CD14-positive monocyte (primary cell): ENCODE measurements around the gene FAM229B. TPM values are rescaled to one million over a fixed set of nuclear protein-coding genes. Genes with fewer than 3 reads are reported as not detected.

Source experiments
- DNase-seq, 3 donors: peaks; one replicate each; pipeline ENCODE4 v3.0.0-alpha.2; 2011 to 2022
- H2AFZ ChIP-seq: 2 replicates; pipeline ENCODE4 v1.6.0; 2012; ENCODE audit warnings: mild to moderate bottlenecking, low read depth, low read length, inconsistent platforms; ENCODE audit not compliant: insufficient read depth, poor library complexity, severe bottlenecking
- H3K27ac ChIP-seq, 2 donors: 1 replicate in 1 of 2; 2 replicates in 1 of 2; pipeline ENCODE4 v1.5.1; 2012 to 2013; ENCODE audit warnings: low read length in 2 of 2, control low read depth in 1 of 2, inconsistent platforms in 1 of 2, low read depth in 1 of 2, mild to moderate bottlenecking in 1 of 2
- H3K27me3 ChIP-seq, 2 donors: one replicate each; pipeline versions ENCODE4 v1.6.0 to v1.6.1; 2011 to 2013; ENCODE audit warnings: low read length in 2 of 2; ENCODE audit not compliant: control insufficient read depth in 2 of 2, insufficient read depth in 2 of 2
- H3K36me3 ChIP-seq, 2 donors: replicated peaks in 1 of 2; 1 replicate in 1 of 2; 2 replicates in 1 of 2; pipeline versions ENCODE4 v1.5.1 to v1.6.1; 2012 to 2013; ENCODE audit warnings: low read length in 2 of 2, control low read depth in 1 of 2, inconsistent platforms in 1 of 2, mild to moderate bottlenecking in 1 of 2; ENCODE audit not compliant: insufficient read depth in 2 of 2, control insufficient read depth in 1 of 2
- H3K4me1 ChIP-seq, 2 donors: 1 replicate in 1 of 2; 2 replicates in 1 of 2; pipeline versions ENCODE4 v1.5.1 to v1.6.1; 2012 to 2013; ENCODE audit warnings: low read length in 2 of 2, control low read depth in 1 of 2, inconsistent platforms in 1 of 2, mild to moderate bottlenecking in 1 of 2, moderate library complexity in 1 of 2; ENCODE audit not compliant: insufficient read depth in 2 of 2, control insufficient read depth in 1 of 2
- H3K4me2 ChIP-seq: replicated peaks from 2 replicates; pipeline ENCODE3; 2012; ENCODE audit warnings: low read length, moderate library complexity, mild to moderate bottlenecking; ENCODE audit not compliant: poor library complexity, severe bottlenecking; ENCODE audit errors: extremely low read depth
- H3K4me3 ChIP-seq, 3 experiments: fragments of 200-600 bp in 1 of 3; sonication (generic) in 1 of 3; replicated peaks in 1 of 3; 1 replicate in 2 of 3; 2 replicates in 1 of 3; pipeline ENCODE4 v1.5.1; 2011 to 2013; ENCODE audit warnings: low read length in 3 of 3, mild to moderate bottlenecking in 3 of 3, control low read depth in 2 of 3, low read depth in 2 of 3, inconsistent platforms in 1 of 3, moderate library complexity in 1 of 3
- H3K79me2 ChIP-seq: 2 replicates; pipeline ENCODE4 v1.6.0; 2012; ENCODE audit warnings: mild to moderate bottlenecking, control low read depth, inconsistent platforms, low read length, moderate library complexity; ENCODE audit not compliant: insufficient read depth
- H3K9ac ChIP-seq: 2 replicates; pipeline ENCODE4 v1.6.0; 2017; ENCODE audit warnings: low read length, mild to moderate bottlenecking; ENCODE audit not compliant: insufficient read depth, poor library complexity, severe bottlenecking
- H3K9me3 ChIP-seq, 2 donors: replicated peaks in 1 of 2; 1 replicate in 1 of 2; 2 replicates in 1 of 2; pipeline versions ENCODE4 v1.5.1 to v1.6.1; 2012 to 2013; ENCODE audit warnings: low read length in 2 of 2, control low read depth in 1 of 2; ENCODE audit not compliant: control insufficient read depth in 1 of 2, insufficient read depth in 1 of 2
- H4K20me1 ChIP-seq: 2 replicates; pipeline ENCODE4 v1.6.0; 2012; ENCODE audit warnings: mild to moderate bottlenecking, low read length, control low read depth, moderate library complexity; ENCODE audit not compliant: insufficient read depth
- H3K27ac Mint-ChIP-seq, 7 donors: one replicate each; pipeline ENCODE4 v1.8.0; 2020; ENCODE audit warnings: mild to moderate bottlenecking in 7 of 7, mixed read lengths in 7 of 7, moderate library complexity in 6 of 7, inconsistent platforms in 2 of 7
- H3K27me3 Mint-ChIP-seq, 3 donors: one replicate each; pipeline ENCODE4 v1.8.0; 2021 to 2022; ENCODE audit warnings: low read depth in 3 of 3, mild to moderate bottlenecking in 3 of 3, mixed read lengths in 3 of 3, moderate library complexity in 3 of 3, inconsistent platforms in 1 of 3
- H3K36me3 Mint-ChIP-seq, 2 donors: one replicate each; pipeline ENCODE4 v1.8.0; 2020; ENCODE audit warnings: mixed read lengths in 2 of 2, inconsistent platforms in 1 of 2, mild to moderate bottlenecking in 1 of 2
- H3K4me1 Mint-ChIP-seq: one replicate; pipeline ENCODE4 v1.8.0; 2020; ENCODE audit warnings: mild to moderate bottlenecking, mixed read lengths
- H3K4me3 Mint-ChIP-seq, 2 donors: one replicate each; pipeline ENCODE4 v1.8.0; 2020; ENCODE audit warnings: mild to moderate bottlenecking in 2 of 2, mixed read lengths in 2 of 2, moderate library complexity in 1 of 2
- H3K9me3 Mint-ChIP-seq, 7 donors: one replicate each; pipeline ENCODE4 v1.8.0; 2020 to 2022; ENCODE audit warnings: mixed read lengths in 7 of 7, mild to moderate bottlenecking in 6 of 7, moderate library complexity in 6 of 7, inconsistent platforms in 2 of 7
- CTCF ChIP-seq: fragments of 200-600 bp; IDR thresholded peaks from one replicate; pipeline ENCODE4 v1.8.0; 2022; ENCODE audit warnings: antibody characterized with exemption, mild to moderate bottlenecking
- WGBS: methylation state at CpG from one replicate; pipeline ENCODE4 v1.1.5; 2013; ENCODE audit warnings: missing lambda C conversion rate; ENCODE audit not compliant: insufficient coverage; 5-methylcytosine and 5-hydroxymethylcytosine counted together
- intact Hi-C, 2 donors: fragments of 100-400 bp; cut with micrococcal nuclease; formaldehyde crosslinking; loops; one replicate each; pipeline versions ENCODE4 v1.15.0 to v1.15.1; 2023
- polyA plus RNA-seq, 3 donors: library from polyadenylated mRNA; depleted of rRNA in 1 of 3; unstranded in 2 of 3; stranded (reverse) in 1 of 3; fragments of 300-500 nt in 2 of 3; fragments of >200 nt in 1 of 3; fragmentation: Illumina TruSeq in 2 of 3; gene quantifications; 1 replicate in 2 of 3; 2 replicates in 1 of 3; pipeline ENCODE4 v1.2.3, GENCODE V29; 2012 to 2021

The FAM229B gene
- polyA plus RNA-seq, 3 donors: 0.03 to 0.64 TPM; not detected in 1

DNA sequence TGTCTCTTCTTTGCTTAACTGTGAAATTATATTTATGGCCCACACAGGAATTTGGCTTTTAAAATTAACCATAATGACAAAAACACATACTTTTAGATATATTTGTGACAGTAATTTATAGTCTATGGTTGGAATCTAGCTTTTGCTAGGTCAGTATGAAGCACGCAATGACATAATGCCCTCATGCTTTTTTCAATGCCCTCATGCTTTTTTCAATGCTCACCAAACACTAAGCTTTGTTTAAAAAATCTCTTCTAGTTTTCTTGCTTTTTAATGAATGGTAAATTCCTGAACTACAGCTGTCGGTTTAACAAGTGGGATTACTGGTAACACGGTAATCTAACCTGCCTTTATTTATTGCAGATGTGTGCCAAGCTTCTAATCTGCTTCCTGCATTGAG, 20.8 kb upstream of the FAM229B start:
- no CpG with 5 or more reads among the region's 3 CpGs for WGBS
- H3K4me2 ChIP-seq: no peak overlapping the region
- intact Hi-C loops: no loop called here
- no peak for DNase-seq
- H3K4me3 Mint-ChIP-seq: no peak overlapping the region
- H3K27me3 ChIP-seq: no peaks in the 10 kb centered on the region
- H3K27ac Mint-ChIP-seq: no peak overlapping the region
- H3K9me3 Mint-ChIP-seq: no peaks in the 10 kb centered on the region
- no peak overlapping the region for H3K27ac ChIP-seq
- TF ChIP-seq CTCF: no peak
- peaks cover 0 to 6% of the 10 kb centered on the region in 2 donors for H3K36me3 ChIP-seq
- H3K36me3 Mint-ChIP-seq: peaks cover 1 to 3% of the 10 kb centered on the region in 2 donors
- no peaks in the 10 kb centered on the region for H3K4me1 ChIP-seq
- H2AFZ ChIP-seq: no peak overlapping the region
- H4K20me1 ChIP-seq: no peaks in the 10 kb centered on the region
- H3K27me3 Mint-ChIP-seq: no peaks in the 10 kb centered on the region
- H3K4me3 ChIP-seq: no peak overlapping the region
- H3K79me2 ChIP-seq: no peaks in the 10 kb centered on the region
- no peak overlapping the region for H3K9ac ChIP-seq
- H3K4me1 Mint-ChIP-seq: no peaks in the 10 kb centered on the region
- no peaks in the 10 kb centered on the region for H3K9me3 ChIP-seq

DNA sequence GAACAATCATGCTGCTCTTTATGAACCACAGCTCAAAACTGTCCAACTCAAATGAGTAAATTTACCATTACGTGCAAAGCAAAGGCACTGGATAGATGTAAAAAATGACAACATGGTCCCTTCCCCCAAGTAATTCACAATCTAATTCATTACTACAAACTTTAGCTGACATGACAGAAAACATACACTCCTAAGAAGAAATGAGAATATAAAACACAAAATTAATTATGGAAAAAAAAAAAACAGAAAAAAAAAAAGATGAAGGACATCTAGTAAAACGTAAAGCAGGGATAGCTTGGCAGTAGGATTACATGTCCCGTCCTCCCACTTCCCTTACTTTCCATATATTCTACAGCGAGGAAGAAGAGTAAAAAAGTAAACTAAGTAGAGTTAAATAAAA, 5.8 kb upstream of the FAM229B start:
- H3K9me3 Mint-ChIP-seq: no peaks in the 10 kb centered on the region
- H3K36me3 ChIP-seq: peaks cover 0 to 7% of the 10 kb centered on the region in 2 donors
- intact Hi-C loops: loop anchor here in 1 of 2 donors (10.0 kb wide), 1 partner anchor 83 kb away; no protein-coding TSS in a partner anchor
- H3K27me3 ChIP-seq: no peaks in the 10 kb centered on the region
- H3K4me3 Mint-ChIP-seq: no peak overlapping the region
- H3K9ac ChIP-seq: no peak overlapping the region
- DNase-seq: no peak
- H3K4me1 Mint-ChIP-seq: peaks cover 4% of the 10 kb centered on the region
- TF ChIP-seq CTCF: no peak
- H3K36me3 Mint-ChIP-seq: peaks cover 6 to 11% of the 10 kb centered on the region in 2 donors
- H3K4me1 ChIP-seq: peaks cover 4% of the 10 kb centered on the region in 2 donors
- H3K4me3 ChIP-seq: no peak overlapping the region
- peaks cover 0 to 1% (median 0%) of the 10 kb centered on the region in 3 donors for H3K27me3 Mint-ChIP-seq
- H3K27ac Mint-ChIP-seq: peak overlapping the region in 1 of 7 donors; percentile 54
- H4K20me1 ChIP-seq: no peaks in the 10 kb centered on the region
- no peaks in the 10 kb centered on the region for H3K79me2 ChIP-seq
- H2AFZ ChIP-seq: no peak overlapping the region
- no peaks in the 10 kb centered on the region for H3K9me3 ChIP-seq
- H3K27ac ChIP-seq: no peak overlapping the region
- no CpG with 5 or more reads among the region's 4 CpGs for WGBS
- no peak overlapping the region for H3K4me2 ChIP-seq
